Measurements from ENCODE around the gene PLXNA4.

GRCh38 chr7:132218876-132219275 is 357.4 kb downstream of the PLXNA4 start:
- TF ChIP-seq CTCF (IDR thresholded peaks at IDR 0.05), result no peak
- TF ChIP-seq REST (IDR thresholded peaks at IDR 0.05; ENCODE audit: insufficient read depth in 1 of 2, low read depth in 2 of 2, low read length in 1 of 2), result no peak
- no peak for TF ChIP-seq POLR2AphosphoS5 (IDR thresholded peaks at IDR 0.05; ENCODE audit: low read depth, low read length)
- no peak for TF ChIP-seq SIN3A (IDR thresholded peaks at IDR 0.05; ENCODE audit: borderline replicate concordance, insufficient read depth, low read depth, low read length)

Data from Panc1 (cell line).